HG03460 (cell line): ENCODE measurements around the gene KRTAP12-4.
"Not testable (repeated sequence)": the region's sequence is repeated elsewhere in the genome, so short reads cannot be mapped to it uniquely, and the experiment has no call there.

Experiments used
- ATAC-seq: cut with Tn5 transposase; IDR thresholded peaks from one replicate; pipeline ENCODE4 v1.9.1; 2021; ENCODE audit not compliant: unreplicated experiment

Gene KRTAP12-4

DNA sequence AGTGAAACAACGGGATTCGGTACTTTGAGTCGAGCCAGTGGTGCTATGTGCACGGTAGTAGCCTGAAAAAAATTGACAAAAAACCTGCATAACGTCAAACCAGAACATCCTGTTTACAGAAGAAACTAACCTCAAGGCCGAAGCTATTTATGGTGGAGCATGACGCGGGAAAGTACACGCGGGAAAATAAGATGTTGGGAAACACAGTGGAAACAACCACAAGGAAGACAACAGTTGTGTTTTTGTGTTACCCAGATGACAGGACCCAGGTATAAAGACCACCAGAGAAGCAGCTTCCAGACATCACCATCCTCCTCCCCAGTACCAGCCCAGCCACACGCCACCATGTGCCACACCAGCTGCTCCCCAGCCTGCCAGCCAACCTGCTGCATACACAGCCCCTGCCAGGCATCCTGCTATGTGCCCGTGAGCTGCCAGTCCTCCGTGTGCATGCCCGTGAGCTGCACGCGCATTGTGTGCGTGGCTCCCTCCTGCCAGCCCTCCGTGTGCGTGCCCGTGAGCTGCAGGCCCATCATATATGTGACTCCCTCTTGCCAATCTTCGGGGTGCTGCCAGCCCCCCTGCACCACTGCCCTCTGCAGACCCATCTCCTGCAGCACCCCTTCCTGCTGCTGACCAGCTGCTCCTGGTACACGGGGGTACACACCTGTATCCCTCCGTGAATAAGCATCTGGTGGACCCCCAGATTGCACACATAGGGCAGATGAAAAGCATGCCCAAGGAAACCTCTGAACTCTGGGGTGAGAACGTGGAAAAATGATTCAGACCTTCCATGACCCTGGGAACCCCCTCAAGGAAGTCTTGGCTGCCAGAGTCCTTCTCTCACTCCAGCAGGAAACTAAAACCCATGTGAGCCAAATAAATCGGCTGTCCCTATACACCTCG, 3.4 kb upstream of the KRTAP12-4 start, which contains the start of gene KRTAP12-3:
Gene KRTAP12-3 (plus strand): TSS at position 298 of the 906 bp plus-strand sequence. CDS start 48 bp downstream, at position 346.
- ATAC-seq = no peak

DNA sequence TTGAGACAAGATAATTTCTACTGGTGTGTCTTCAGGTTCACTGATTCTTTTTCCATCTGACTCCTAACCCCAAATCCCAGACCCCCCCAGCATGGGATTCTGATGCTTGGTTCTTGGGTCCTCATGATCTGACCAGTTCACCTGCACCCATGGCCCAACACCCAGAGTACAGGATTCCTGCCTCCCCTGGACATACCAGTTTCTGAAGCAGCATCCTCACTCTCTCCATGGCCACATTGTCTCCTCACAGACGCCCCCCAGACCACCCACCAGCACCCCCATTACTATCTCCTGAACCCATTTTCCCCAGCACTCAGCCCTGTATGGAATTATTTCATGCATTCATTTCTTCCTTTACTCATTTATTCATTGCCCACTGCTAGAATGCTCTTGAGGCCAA, 2.4 kb upstream of the KRTAP12-4 start:
- ATAC-seq = no peak

DNA sequence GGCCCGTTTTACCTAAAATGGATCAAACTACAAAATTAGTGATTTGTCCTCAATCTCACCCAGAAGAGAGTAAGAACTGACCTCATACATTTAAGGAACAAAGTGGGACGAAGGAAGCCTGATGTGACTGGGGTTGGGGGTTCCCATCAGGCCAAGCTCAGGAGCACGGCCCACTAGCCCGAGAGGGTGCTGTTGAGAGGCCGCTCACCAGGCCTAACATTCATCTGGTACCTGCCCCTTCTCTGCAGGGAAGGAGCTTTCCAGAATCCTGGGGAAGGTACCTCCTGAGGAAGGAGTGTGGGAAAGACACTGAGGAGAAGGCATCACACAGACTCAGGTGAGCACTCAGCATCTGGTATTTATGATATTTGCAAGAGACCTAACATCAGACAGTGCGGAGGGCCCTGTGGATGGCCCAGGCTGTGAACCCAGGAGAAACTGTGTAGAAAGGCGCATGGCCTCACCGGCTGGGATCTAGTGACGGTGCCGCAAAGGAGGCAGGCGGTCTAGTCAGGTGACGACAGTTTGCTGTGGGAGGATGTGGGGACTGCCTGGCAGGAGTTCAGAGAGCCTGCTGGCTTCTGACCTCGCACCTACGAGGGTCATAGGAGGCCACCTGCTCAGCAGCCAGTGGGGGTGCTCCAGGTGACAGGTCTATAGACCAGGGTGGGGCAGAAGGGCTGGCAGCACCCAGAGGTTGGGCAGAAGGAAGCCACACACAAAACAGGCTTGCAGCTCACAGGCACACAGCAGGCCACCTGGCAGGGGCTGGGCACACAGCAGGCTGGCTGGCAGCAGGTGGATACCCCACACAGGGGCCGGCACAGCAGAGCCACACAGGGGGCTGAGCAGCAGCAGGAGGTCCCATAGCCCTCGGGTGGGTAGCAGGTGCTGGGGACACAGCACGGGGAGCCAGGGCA, 543 bp downstream of the KRTAP12-4 start:
- ATAC-seq = no peak

GRCh38 chr21:44653123-44653522, 1.3 kb downstream of the KRTAP12-4 start:
- no peak for ATAC-seq

DNA sequence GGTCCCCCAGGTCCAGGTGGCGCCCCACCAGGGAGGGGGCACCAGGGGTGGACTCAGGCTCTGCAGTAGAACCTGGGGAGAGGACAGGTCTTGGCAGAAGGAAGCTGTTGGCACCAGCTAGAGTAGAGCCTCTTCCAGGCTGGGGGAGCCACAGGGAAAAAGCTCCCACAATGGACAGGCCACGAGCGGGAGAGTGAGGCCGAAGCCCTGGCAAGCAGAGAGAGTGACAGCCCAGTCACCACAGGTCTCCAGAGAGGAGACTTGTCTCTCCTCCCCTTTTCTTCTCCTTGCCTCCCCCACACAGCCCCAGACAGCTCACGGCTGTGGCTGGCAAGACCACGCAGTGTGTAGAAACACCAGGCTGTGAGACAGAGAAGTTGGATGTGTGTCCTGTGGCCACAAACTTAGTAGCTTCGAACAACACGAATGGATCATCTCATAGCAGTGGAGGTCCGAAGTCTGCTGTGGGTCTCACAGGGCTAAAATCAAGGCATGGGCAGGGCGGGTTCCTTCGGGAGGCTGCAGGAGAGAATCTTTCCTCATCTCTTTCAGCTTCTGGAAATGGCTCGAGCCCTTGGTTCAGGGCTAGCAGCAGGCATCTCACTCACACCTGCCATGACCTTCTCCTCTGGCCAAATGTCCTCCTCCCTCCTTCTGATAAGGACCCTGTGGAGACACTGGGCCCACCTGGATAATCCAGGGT, 3.3 kb downstream of the KRTAP12-4 start:
- no peak for ATAC-seq

- no peak for ATAC-seq
Measured at GRCh38 chr21:44650265-44650972, 4.0 kb downstream of the KRTAP12-4 start.

DNA sequence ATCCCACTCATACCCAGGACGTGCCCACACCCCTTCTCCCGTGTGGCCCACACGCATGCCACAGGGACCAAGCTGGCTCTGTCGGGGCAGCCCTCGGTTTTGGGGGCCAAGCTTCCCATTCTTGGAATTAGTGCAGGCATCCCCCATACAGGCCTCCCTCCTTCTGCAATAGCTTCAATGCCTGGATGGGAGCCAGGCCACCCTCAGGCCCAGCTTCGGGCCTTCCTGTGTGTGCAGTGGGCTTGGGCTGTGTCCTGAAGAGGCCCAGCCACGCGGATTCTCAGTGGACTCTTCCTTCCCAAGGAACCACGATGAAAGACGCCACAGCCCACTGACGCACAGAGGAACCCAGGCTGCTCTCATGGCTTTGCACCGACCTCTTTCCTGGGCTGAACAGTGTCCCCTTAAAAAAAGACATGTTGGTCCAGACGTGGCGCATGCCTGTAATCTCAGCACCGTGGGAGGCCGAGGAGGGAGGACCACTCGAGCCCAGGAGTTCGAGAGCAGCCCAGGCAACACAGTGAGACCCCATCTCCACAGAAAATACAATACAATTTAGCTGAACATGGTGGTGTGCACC, 4.8 kb downstream of the KRTAP12-4 start:
- no peak for ATAC-seq

DNA sequence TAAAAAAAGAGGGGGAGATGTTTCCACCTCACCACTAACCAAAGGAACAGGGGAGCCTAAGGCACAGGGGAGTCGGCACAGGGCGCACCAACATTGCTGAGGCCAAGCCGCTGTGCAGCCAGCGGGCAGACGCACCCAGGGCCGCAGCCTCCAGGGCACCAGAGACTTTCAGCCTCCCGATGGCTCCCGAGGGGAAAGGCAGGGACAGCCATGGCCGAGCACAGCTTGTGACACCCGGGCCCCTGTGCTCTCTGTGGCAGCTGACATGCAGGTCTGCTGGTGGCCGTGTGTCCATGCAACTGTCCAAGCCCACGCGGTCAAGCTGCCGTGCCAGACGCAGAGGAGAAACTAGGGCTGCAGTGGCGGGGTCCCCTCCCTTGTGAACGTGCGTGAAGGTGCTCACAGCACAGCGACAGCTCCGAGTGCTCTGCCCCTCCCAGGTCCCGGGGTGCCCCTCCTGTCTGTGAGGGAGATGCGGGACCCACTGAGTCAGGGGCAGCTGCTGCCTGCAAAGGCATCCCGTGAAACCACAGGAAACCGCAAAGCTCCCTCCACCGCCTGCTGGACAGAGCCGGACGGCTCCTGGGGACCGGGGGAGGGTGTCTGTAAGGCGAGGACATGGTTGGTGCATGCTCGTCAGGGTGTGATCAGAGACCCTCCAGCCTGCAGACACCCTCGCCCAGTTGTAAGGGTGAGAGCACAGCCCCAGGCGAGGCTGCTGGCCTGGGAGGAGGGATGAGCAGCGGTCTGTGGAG, 5.7 kb downstream of the KRTAP12-4 start:
- ATAC-seq = no peak

GRCh38 chr21:44647222-44647552, 7.3 kb downstream of the KRTAP12-4 start:
- ATAC-seq = no peak

DNA sequence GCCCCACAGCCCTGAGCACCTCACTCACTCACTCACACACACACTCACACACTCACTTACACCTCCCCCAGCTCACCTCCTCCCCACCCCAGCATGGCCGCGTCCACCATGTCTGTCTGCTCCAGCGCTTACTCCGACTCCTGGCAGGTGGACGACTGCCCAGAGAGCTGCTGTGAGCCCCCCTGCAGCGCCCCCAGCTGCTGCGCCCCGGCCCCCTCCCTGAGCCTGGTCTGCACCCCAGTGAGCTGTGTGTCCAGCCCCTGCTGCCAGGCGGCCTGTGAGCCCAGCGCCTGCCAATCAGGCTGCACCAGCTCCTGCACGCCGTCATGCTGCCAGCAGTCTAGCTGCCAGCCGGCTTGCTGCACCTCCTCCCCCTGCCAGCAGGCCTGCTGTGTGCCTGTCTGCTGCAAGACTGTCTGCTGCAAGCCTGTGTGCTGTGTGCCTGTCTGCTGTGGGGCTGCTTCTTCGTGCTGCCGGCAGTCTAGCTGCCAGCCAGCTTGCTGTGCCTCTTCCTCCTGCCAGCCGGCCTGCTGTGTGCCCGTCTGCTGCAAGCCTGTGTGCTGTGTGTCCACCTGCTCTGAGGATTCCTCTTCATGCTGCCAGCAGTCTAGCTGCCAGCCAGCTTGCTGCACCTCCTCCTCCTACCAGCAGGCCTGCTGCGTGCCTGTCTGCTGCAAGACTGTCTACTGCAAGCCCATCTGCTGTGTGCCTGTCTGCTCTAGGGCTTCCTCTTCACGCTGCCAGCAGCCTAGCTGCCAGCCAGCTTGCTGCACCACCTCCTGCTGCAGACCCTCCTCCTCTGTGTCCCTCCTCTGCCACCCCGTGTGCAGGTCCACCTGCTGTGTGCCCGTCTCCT, 7.9 kb downstream of the KRTAP12-4 start, which contains the start of gene KRTAP10-11:
Gene KRTAP10-11 (plus strand): TSS at position 49 of the 856 bp plus-strand sequence. CDS start 45 bp downstream, at position 94.
- ATAC-seq = not testable (repeated sequence)

DNA sequence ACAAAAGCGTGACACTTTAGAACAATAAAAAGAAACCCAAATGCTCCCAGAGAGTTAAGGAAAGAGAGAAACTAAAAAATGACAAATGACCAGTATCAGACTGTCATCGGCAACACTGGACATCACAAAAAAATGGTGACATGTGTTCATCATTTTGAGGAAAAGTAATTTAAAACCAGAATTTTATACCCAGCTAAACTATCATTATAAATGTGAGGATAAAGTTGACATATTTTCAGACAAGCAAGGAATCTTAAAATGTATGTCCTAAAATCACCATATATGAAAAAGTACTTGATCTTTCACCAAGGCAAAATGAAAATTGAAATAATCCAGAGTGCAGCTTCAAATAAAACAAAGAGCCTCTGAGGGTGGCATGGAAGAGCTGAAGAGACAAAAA, 9.6 kb downstream of the KRTAP12-4 start:
- no peak for ATAC-seq

DNA sequence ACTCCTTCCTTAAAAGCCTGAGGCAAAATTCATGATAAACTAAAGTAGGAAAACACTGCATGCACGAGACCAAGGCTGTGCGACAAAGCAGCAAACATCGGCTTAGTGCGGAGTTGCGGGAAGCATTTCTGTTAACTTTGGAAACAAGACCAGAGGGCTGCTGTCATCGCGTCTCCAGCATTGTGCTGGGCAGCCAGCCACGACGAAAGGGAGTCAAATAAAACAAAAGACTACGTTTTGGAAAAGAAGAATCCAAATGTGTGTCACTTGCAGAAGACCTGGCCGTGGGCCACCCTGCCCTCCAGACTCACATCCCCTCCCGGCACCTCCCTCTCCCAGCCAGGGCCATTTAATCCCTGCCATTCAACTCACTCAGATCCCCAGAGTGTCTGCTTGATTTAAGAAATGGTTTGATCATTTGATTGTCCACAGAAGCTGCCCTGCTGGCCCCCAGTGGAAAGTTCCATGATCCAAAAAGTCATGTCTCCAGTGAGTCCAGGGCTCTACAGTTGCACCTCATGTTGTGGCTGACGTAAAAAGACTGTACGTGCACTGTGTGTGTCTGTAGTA, 10.6 kb downstream of the KRTAP12-4 start:
- no peak for ATAC-seq

DNA sequence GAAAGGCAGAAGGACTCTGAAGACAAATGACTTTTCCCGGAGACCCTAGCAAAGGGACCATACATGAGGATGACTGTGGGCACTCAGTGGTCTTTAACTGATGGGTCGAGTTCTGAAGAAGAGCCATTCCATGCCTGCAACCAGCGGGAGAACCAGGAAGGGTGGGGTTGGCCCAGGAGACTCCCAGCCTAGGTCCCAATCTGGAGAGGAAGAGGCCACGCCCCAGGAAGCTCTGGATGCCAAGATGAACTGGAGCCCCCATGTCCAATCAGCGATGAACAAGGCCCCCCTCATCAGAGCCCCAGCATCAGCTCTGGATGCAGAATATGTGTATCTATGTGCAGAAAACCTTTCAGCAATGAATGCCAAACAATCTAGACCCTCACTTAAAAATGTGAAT, 13.7 kb downstream of the KRTAP12-4 start:
- ATAC-seq = no peak

DNA sequence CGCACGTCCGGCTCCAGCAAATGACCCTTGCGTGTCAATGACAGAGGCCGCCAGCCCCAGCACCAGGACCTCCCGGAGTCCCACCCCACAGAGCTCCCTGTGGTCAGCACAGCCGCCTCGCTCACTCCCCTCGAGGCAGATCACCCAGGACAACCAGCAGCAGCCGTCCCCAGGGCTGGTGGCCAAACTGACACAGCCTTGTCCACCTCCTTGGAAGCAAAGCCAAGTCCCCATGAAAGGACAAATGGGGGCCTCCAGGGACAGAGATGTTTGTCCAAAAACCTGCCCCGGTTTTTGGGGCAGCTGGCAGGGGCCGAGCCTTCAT, 15.2 kb downstream of the KRTAP12-4 start:
- ATAC-seq = no peak

DNA sequence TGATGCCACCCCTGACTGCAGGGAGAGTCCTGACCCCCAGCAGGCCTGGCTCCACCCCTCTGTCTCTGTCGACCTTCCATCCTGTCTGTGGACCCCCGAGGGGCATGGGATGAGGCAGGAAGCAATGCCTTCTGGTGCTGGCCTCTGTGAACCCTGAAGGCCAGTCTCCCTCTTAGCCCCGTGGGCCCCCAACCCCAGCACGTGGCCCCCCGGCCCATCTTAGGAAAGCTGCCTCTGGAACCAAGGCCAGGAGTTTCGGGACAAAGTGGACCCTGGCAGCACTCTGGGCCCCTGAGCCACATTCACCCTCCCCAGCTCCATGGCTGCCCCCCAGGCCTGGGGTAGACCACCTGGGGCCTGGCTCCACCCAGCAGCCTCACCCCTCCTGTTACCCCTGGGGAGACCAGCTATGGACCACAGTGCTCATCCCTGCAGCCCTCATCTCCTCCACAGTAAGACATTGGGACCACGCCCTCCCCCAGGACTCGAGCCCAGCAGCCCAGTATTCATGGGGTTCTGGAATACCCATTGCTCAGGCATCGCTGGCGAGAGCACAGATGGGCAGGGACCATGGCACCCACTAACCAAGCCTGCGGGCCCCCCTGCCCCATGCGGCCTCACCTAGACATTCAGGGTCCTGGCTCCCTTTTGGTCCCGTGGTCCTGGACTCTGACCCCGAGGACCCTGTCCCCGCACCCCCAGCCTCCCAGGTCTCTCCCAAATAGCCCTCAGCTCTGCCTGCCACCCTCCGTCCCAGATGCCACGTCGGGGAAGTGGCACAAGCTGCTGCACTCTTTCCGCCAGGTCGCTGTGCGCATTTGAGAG, 15.7 kb downstream of the KRTAP12-4 start:
- ATAC-seq = not testable (repeated sequence)

- not testable (repeated sequence) for ATAC-seq
Measured at GRCh38 chr21:44637851-44638348, 16.6 kb downstream of the KRTAP12-4 start.
